Hair follicular keratinocyte (primary cell): Measurements from ENCODE around the gene COX7A2. TPM values are rescaled to one million over a fixed set of nuclear protein-coding genes. Genes with fewer than 3 reads are reported as not detected.

Experiments used
- total RNA-seq: library from RNA; depleted of rRNA; stranded (reverse); fragments of >200 nt; gene quantifications from 2 replicates; pipeline ENCODE4 v1.2.3, GENCODE V29; 2015

The COX7A2 gene
- total RNA-seq = 384 and 389 TPM in 2 replicates

GRCh38 chr6:75243333-75244062 lies at the start of gene COX7A2:
Gene COX7A2 (minus strand): TSS chr6:75243801. CDS start chr6:75243734, 67 bp downstream.

GRCh38 chr6:75284632-75285282 lies 41.2 kb upstream of the COX7A2 start, which contains the start of gene TMEM30A:
Gene TMEM30A (minus strand): TSS chr6:75284792. CDS start chr6:75284638, 154 bp downstream.

GRCh38 chr6:75205776-75206575 lies 37.6 kb downstream of the COX7A2 start, which contains the start of gene COL12A1:
Gene COL12A1 (minus strand): TSS chr6:75206053. CDS start chr6:75202792, 3,261 bp downstream.

Other genes starting within 250 kb of the COX7A2 start
- 121 and 205 TPM in 2 replicates for gene COL12A1, start 37.7 kb downstream of the COX7A2 start, total RNA-seq
- 41.5 and 48.8 TPM in 2 replicates for gene TMEM30A, start 41.0 kb upstream of the COX7A2 start, total RNA-seq
- not detected in 2 replicates for gene FILIP1, start 250.0 kb upstream of the COX7A2 start, total RNA-seq